SK-N-SH treated with all-trans-retinoic acid at 6 μM for 48 hours (cell line): Measurements from ENCODE around the gene ASTN2.

Source experiments
- ISL1 ChIP-seq: fragments of 250-450 bp; sonication (Bioruptor Pico); IDR thresholded peaks from 2 replicates; pipeline ENCODE4 v2.1.2; 2022; ENCODE audit warnings: mild to moderate bottlenecking, moderate library complexity
- RARB ChIP-seq: fragments of 250-450 bp; sonication (Bioruptor Pico); IDR thresholded peaks from 2 replicates; pipeline ENCODE4 v1.8.0; 2021; ENCODE audit warnings: mild to moderate bottlenecking, moderate library complexity
- ZNF70 ChIP-seq: fragments of 450-650 bp; formaldehyde crosslinking; IDR thresholded peaks from 2 replicates; pipeline ENCODE4 v1.5.0; 2020; ENCODE audit warnings: mild to moderate bottlenecking, moderate library complexity
- TF ChIP-seq, protein P1 (sequence below): fragments of 250-450 bp; sonication (Bioruptor Pico); IDR thresholded peaks from 2 replicates; pipeline ENCODE4 v1.5.1; 2021; ENCODE audit warnings: mild to moderate bottlenecking, moderate library complexity

- no peak for TF ChIP-seq ZNF70 (CRISPR knock-in tag)
- TF ChIP-seq, protein P1, sequence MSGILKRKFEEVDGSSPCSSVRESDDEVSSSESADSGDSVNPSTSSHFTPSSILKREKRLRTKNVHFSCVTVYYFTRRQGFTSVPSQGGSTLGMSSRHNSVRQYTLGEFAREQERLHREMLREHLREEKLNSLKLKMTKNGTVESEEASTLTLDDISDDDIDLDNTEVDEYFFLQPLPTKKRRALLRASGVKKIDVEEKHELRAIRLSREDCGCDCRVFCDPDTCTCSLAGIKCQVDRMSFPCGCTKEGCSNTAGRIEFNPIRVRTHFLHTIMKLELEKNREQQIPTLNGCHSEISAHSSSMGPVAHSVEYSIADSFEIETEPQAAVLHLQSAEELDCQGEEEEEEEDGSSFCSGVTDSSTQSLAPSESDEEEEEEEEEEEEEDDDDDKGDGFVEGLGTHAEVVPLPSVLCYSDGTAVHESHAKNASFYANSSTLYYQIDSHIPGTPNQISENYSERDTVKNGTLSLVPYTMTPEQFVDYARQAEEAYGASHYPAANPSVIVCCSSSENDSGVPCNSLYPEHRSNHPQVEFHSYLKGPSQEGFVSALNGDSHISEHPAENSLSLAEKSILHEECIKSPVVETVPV (CRISPR knock-in tag), result no peak
- TF ChIP-seq ISL1 (CRISPR knock-in tag), result no peak
- TF ChIP-seq RARB (CRISPR knock-in tag), result no peak
Observed at GRCh38 chr9:116435706-116436105, 979.2 kb downstream of the ASTN2 start.
